KMS-11 (cell line): ENCODE results near the gene STX3.
"Not testable (repeated sequence)": the region's sequence is repeated elsewhere in the genome, so short reads cannot be mapped to it uniquely, and the experiment has no call there.

Source experiments
- H2AFZ ChIP-seq: fragments of 200-600 bp; sonication (generic); 2 replicates; pipeline ENCODE4 v1.6.1; 2016; ENCODE audit warnings: antibody characterized with exemption, mixed run types, low read depth
- H3K27ac ChIP-seq: fragments of 200-600 bp; sonication (generic); 2 replicates; pipeline ENCODE4 v1.6.1; 2016; ENCODE audit warnings: mild to moderate bottlenecking, mixed run types
- H3K27me3 ChIP-seq: fragments of 200-600 bp; sonication (generic); 2 replicates; pipeline ENCODE4 v1.6.1; 2017; ENCODE audit warnings: mild to moderate bottlenecking, low read depth, mixed run types, moderate library complexity; ENCODE audit not compliant: insufficient read depth
- H3K36me3 ChIP-seq: fragments of 200-600 bp; sonication (generic); 2 replicates; pipeline ENCODE4 v1.6.1; 2017; ENCODE audit warnings: mild to moderate bottlenecking, mixed run types; ENCODE audit not compliant: insufficient read depth
- H3K4me1 ChIP-seq: fragments of 200-600 bp; sonication (generic); 2 replicates; pipeline ENCODE4 v1.6.1; 2016; ENCODE audit warnings: mild to moderate bottlenecking, low read depth, mixed run types; ENCODE audit not compliant: poor library complexity, severe bottlenecking
- H3K4me2 ChIP-seq: fragments of 200-600 bp; sonication (generic); 2 replicates; pipeline ENCODE4 v1.7.0; 2016; ENCODE audit warnings: mild to moderate bottlenecking, mixed run types
- H3K4me3 ChIP-seq: fragments of 200-600 bp; sonication (generic); IDR thresholded peaks from 2 replicates; pipeline ENCODE4 v1.6.1; 2017; ENCODE audit warnings: low read depth, low read length, mixed read lengths; ENCODE audit not compliant: insufficient read depth
- H3K79me2 ChIP-seq: fragments of 200-600 bp; sonication (generic); 2 replicates; pipeline ENCODE4 v1.6.1; 2016; ENCODE audit warnings: low read depth, mixed run types; ENCODE audit not compliant: insufficient read depth
- H3K9ac ChIP-seq: fragments of 200-600 bp; sonication (generic); 2 replicates; pipeline ENCODE4 v1.6.1; 2016; ENCODE audit warnings: mild to moderate bottlenecking, mixed run types
- H4K20me1 ChIP-seq: fragments of 200-600 bp; sonication (generic); 2 replicates; pipeline ENCODE4 v1.6.1; 2016; ENCODE audit warnings: mild to moderate bottlenecking, mixed run types; ENCODE audit not compliant: insufficient read depth
- TF ChIP-seq, protein P1 (sequence below): fragments of 200-600 bp; sonication (generic); conservative IDR thresholded peaks from 2 replicates; pipeline ENCODE4 v1.6.1; 2017; ENCODE audit warnings: low read depth, mild to moderate bottlenecking, antibody characterized with exemption, low read length, moderate library complexity, mixed read lengths

STX3 gene

DNA sequence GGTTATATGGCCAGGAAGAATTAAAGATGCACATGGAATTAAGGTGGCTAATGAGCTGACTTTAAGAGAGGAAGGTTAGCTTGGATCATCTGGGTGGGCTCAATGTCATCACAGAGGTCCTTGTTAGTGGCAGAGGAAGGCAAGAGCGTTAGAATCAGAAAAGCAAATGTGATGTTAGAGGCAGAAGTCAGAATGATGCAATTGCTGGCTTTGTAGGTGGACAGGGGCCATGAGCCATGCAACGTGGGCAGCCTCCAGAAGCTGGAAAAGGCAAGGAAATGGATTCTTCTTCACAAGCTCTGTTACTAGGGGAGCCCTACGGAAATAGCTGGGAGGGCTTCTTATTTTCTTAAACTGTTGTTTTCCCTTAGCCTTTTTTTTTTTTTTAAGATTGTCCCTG lies 92.5 kb downstream of the STX3 start:
- TF ChIP-seq, protein P1, sequence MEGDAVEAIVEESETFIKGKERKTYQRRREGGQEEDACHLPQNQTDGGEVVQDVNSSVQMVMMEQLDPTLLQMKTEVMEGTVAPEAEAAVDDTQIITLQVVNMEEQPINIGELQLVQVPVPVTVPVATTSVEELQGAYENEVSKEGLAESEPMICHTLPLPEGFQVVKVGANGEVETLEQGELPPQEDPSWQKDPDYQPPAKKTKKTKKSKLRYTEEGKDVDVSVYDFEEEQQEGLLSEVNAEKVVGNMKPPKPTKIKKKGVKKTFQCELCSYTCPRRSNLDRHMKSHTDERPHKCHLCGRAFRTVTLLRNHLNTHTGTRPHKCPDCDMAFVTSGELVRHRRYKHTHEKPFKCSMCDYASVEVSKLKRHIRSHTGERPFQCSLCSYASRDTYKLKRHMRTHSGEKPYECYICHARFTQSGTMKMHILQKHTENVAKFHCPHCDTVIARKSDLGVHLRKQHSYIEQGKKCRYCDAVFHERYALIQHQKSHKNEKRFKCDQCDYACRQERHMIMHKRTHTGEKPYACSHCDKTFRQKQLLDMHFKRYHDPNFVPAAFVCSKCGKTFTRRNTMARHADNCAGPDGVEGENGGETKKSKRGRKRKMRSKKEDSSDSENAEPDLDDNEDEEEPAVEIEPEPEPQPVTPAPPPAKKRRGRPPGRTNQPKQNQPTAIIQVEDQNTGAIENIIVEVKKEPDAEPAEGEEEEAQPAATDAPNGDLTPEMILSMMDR, result no peak

DNA sequence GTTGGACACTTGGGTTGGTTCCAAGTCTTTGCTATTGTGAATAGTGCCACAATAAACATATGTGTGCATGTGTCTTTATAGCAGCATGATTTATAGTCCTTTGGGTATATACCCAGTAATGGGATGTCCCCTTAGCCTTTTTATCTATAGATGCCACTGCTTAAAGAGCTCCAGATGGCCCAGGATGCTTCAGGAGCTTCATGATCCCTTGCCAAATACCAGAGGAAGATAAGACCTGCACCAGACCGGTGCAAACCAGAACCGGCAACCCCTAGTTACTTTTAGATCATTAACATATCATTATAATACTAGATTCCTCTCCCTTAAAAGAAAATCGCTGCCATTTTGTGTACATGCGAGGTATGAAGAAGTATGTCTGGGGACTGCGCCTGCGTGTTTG lies 93.3 kb downstream of the STX3 start:
- H3K27me3 ChIP-seq, H3K4me1 ChIP-seq, H3K4me3 ChIP-seq, H4K20me1 ChIP-seq, H3K79me2 ChIP-seq, H3K4me2 ChIP-seq, H2AFZ ChIP-seq, H3K9ac ChIP-seq, H3K27ac ChIP-seq, H3K36me3 ChIP-seq: not testable (repeated sequence)

More for the DNA sequence above, 92.5 kb downstream of the STX3 start:
- Histone ChIP-seq H4K20me1 (no peaks in the 10 kb centered on the region), H3K4me1 (no peaks in the 10 kb centered on the region), H3K4me2 (no peak overlapping the region), H2AFZ (no peak overlapping the region), H3K9ac (no peak overlapping the region), H3K27me3 (no peaks in the 10 kb centered on the region), H3K79me2 (no peaks in the 10 kb centered on the region), H3K36me3 (no peaks in the 10 kb centered on the region), H3K27ac (no peak overlapping the region), H3K4me3 (no peak overlapping the region)

DNA sequence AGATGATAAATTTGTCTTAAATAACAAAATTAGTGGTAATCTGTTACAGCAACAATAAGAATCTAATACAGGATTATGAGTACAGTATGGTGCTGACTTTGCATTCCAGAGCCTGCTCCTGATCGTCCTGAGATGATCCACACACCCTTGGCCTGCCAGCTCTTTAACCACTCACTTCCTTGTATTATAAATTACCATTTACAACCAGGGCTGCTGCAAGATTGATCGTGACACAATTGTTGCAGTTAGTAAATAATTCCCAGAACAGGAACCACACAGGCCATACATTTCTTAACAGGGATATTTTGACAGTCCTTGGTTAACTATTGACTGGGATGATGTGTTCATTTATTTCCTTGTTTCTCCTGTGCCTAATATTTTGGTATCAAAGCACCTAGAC lies 94.0 kb downstream of the STX3 start:
- H3K4me2 ChIP-seq, result no peak overlapping the region
- TF ChIP-seq, protein P1, result no peak
- H3K27ac ChIP-seq, result no peak overlapping the region
- H3K27me3 ChIP-seq, result no peaks in the 10 kb centered on the region
- H4K20me1 ChIP-seq, result no peaks in the 10 kb centered on the region
- H3K36me3 ChIP-seq, result no peaks in the 10 kb centered on the region
- no peak overlapping the region for H2AFZ ChIP-seq
- no peaks in the 10 kb centered on the region for H3K79me2 ChIP-seq
- H3K4me1 ChIP-seq, result no peaks in the 10 kb centered on the region
- no peak overlapping the region for H3K9ac ChIP-seq
- no peak overlapping the region for H3K4me3 ChIP-seq

DNA sequence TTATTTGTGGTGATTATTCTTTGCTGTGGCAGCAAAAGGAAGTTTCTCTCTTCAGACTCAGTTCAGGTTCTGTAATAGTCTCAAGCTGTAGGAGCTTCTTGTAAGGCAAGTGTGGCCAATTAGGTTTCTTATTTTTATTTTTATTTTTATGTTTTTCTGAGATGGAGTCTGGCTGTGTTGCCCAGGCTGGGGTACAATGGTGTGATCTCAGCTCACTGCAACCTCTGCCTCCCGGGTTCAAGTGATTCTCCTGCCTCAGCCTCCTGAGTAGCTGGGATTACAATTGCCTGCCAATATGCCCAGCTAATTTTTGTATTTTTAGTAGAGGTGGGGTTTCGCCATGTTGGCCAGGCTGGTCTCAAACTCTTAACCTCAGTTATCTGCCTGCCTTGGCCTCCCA lies 94.4 kb downstream of the STX3 start:
- H2AFZ ChIP-seq, H3K4me3 ChIP-seq, H3K4me2 ChIP-seq, H3K4me1 ChIP-seq, H3K9ac ChIP-seq, H3K36me3 ChIP-seq, H3K79me2 ChIP-seq, H4K20me1 ChIP-seq, H3K27ac ChIP-seq, H3K27me3 ChIP-seq: not testable (repeated sequence)

DNA sequence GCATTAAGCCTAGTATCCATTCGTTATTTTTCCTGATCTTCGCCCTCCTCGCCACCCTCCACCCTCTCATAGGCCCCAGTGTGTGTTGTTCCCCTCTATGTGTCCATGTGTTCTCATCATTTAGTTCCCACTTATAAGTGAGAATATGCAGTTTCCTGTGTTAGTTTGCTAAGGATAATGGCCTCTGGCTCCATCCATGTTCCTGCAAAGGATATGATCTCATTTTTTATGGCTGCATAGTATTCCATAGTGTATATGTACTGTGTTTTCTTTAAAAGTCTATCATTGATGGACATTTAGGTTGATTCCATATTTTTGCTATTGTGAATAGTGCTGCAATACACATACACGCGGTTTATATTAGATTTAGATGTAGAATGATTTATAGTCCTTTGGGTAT lies 96.2 kb downstream of the STX3 start:
- H2AFZ ChIP-seq, H3K36me3 ChIP-seq, H3K27me3 ChIP-seq, H3K4me3 ChIP-seq, H3K27ac ChIP-seq, H3K9ac ChIP-seq, H3K4me2 ChIP-seq, H3K4me1 ChIP-seq, H4K20me1 ChIP-seq, H3K79me2 ChIP-seq: not testable (repeated sequence)

DNA sequence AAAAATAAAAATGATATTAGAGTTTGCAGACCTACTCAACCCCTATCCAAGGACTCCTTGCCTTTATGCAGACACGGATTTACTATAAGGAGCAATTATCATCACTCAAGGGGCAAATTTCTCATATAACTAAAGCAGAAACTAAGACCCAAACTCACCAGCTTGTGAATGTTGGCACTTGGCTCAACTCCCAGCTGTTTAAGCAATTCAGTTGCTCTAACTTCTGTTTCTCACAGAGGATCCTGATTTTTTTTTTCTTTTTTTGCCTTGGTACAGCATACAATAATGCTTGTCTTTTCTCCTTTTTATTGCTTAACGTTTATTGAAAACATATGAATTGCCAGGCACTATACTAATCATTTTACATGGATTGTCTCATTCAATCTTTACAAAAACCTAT lies 99.7 kb downstream of the STX3 start:
- Histone ChIP-seq H3K4me2 (no peak overlapping the region), H3K4me3 (no peak overlapping the region), H4K20me1 (no peaks in the 10 kb centered on the region), H3K79me2 (no peaks in the 10 kb centered on the region), H3K36me3 (no peaks in the 10 kb centered on the region), H3K27ac (no peak overlapping the region), H3K27me3 (no peaks in the 10 kb centered on the region), H3K4me1 (no peaks in the 10 kb centered on the region), H2AFZ (no peak overlapping the region), H3K9ac (no peak overlapping the region)
- TF ChIP-seq, protein P1, result no peak
